Glutamatergic neuron (in vitro differentiated cells): ENCODE measurements around the gene RAPGEF5. TPM values are rescaled to one million over a fixed set of nuclear protein-coding genes. Genes with fewer than 3 reads are reported as not detected.

ENCODE experiments used
- DNase-seq: peaks from one replicate; pipeline ENCODE4 v3.0.0; 2022
- H3K27ac Mint-ChIP-seq: one replicate; pipeline ENCODE4 v1.8.0; 2020; ENCODE audit warnings: mild to moderate bottlenecking, mixed read lengths, inconsistent platforms; ENCODE audit not compliant: unreplicated experiment
- H3K27me3 Mint-ChIP-seq: one replicate; pipeline ENCODE4 v1.8.0; 2020; ENCODE audit warnings: mild to moderate bottlenecking, moderate library complexity, mixed read lengths, inconsistent platforms; ENCODE audit not compliant: unreplicated experiment
- H3K36me3 Mint-ChIP-seq: one replicate; pipeline ENCODE4 v1.8.0; 2020; ENCODE audit warnings: mild to moderate bottlenecking, mixed read lengths, inconsistent platforms; ENCODE audit not compliant: unreplicated experiment
- H3K4me1 Mint-ChIP-seq: one replicate; pipeline ENCODE4 v1.8.0; 2020; ENCODE audit warnings: mild to moderate bottlenecking, low read depth, mixed read lengths, inconsistent platforms; ENCODE audit not compliant: unreplicated experiment
- H3K4me3 Mint-ChIP-seq: one replicate; pipeline ENCODE4 v1.8.0; 2020; ENCODE audit warnings: mild to moderate bottlenecking, mixed read lengths, inconsistent platforms; ENCODE audit not compliant: unreplicated experiment
- H3K9me3 Mint-ChIP-seq: one replicate; pipeline ENCODE4 v1.8.0; 2020; ENCODE audit warnings: mild to moderate bottlenecking, moderate library complexity, mixed read lengths, inconsistent platforms; ENCODE audit not compliant: unreplicated experiment
- total RNA-seq: library from RNA; stranded (reverse); fragmentation: NEBNext Ultra II Directional; extraction: Animal tissue kit (Norgen Biotek cat#: 25700); gene quantifications from one replicate; pipeline ENCODE4 v1.2.1, GENCODE V29; 2021; ENCODE audit not compliant: unreplicated experiment
- TF ChIP-seq, protein P1 (sequence below): fragments of 200-600 bp; sonication (generic); IDR thresholded peaks from one replicate; pipeline ENCODE4 v1.5.0; 2021; ENCODE audit not compliant: partially characterized antibody, unreplicated experiment

Gene RAPGEF5
- total RNA-seq, 1 donor from 2014 or later, result 169 TPM

- Mint-ChIP-seq H3K4me1 (peaks cover 26% of the 10 kb centered on the region), H3K27ac (no peak overlapping the region), H3K4me3 (peak overlapping the region; percentile 13), H3K36me3 (peaks cover 2% of the 10 kb centered on the region), H3K27me3 (peaks cover 5% of the 10 kb centered on the region), H3K9me3 (peaks cover 5% of the 10 kb centered on the region)
- TF ChIP-seq, protein P1, sequence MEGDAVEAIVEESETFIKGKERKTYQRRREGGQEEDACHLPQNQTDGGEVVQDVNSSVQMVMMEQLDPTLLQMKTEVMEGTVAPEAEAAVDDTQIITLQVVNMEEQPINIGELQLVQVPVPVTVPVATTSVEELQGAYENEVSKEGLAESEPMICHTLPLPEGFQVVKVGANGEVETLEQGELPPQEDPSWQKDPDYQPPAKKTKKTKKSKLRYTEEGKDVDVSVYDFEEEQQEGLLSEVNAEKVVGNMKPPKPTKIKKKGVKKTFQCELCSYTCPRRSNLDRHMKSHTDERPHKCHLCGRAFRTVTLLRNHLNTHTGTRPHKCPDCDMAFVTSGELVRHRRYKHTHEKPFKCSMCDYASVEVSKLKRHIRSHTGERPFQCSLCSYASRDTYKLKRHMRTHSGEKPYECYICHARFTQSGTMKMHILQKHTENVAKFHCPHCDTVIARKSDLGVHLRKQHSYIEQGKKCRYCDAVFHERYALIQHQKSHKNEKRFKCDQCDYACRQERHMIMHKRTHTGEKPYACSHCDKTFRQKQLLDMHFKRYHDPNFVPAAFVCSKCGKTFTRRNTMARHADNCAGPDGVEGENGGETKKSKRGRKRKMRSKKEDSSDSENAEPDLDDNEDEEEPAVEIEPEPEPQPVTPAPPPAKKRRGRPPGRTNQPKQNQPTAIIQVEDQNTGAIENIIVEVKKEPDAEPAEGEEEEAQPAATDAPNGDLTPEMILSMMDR, result no peak
- DNase-seq, result no peak
Observed at GRCh38 chr7:22268884-22269421, 88.0 kb downstream of the RAPGEF5 start.

DNA sequence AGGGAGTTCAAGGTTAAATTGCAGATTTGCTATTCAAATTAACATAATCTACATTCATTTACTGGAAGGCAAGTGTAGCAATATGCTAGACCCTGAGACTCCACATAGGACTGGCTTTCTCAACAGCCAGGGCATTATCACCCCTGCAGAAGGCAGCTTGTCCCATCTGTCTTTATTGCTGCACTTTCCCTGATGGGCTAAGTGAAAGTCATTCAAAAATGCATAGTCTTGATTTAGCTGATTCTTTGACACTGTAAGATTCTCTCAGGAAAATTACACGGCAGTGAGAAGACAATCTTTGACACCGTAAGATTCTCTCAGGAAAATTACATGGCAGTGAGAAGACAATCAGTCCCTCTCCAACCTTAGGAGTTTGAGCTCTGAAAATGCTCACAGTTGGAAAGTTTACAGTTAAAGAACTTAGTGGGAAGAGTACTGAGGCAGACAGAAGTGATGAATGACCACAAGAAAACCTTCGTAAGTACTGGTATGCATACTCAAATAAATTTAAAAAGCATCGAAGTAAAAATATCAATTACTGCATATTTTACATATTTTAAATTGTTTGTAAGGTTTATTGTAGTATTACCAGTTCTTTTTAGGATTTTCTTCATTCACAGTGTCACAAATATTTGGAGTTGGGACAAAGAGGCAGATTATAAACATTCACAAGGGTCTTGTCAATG, 88.9 kb downstream of the RAPGEF5 start:
- peaks cover 5% of the 10 kb centered on the region for H3K9me3 Mint-ChIP-seq
- H3K4me3 Mint-ChIP-seq, result no peak overlapping the region
- TF ChIP-seq, protein P1, result no peak
- peak overlapping the region; percentile 44 for H3K27ac Mint-ChIP-seq
- no peaks in the 10 kb centered on the region for H3K36me3 Mint-ChIP-seq
- DNase-seq, result peak; percentile 28
- peaks cover 5% of the 10 kb centered on the region for H3K27me3 Mint-ChIP-seq
- H3K4me1 Mint-ChIP-seq, result peaks cover 26% of the 10 kb centered on the region

- Mint-ChIP-seq H3K9me3 (no peaks in the 10 kb centered on the region), H3K4me3 (no peak overlapping the region), H3K27me3 (peaks cover under 1% of the 10 kb centered on the region), H3K27ac (no peak overlapping the region), H3K36me3 (no peaks in the 10 kb centered on the region), H3K4me1 (peaks cover 5% of the 10 kb centered on the region)
- TF ChIP-seq, protein P1, result no peak
- no peak for DNase-seq
Observed at GRCh38 chr7:22262538-22262937, 94.4 kb downstream of the RAPGEF5 start.

DNA sequence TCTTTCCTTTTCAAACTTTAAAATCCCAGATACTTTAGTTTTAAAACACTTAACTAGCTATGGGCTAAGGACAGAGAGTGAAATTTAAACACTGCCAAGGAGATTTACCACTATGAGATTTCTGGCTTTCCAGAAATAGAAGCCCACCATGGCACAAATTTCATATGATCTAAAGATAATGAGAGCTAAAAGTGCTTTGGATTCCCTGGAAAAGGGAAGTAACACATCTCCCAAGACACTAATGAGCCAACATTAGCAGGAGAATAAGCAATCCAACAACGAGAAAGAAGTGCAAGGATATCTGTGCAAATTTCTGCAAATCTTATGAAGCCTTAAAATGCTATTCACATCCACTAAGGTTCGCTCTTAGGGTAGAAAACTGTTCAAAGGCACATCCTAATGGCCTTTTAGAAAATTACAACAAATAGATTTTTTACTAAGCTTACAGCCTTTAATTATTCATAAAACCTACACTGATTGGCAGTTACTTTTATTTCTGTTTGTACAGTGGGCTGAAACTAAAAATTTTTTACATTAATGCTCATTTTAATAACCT, 100.3 kb downstream of the RAPGEF5 start:
- Mint-ChIP-seq H3K36me3 (no peaks in the 10 kb centered on the region), H3K27ac (no peak overlapping the region), H3K4me3 (no peak overlapping the region), H3K9me3 (no peaks in the 10 kb centered on the region), H3K4me1 (peaks cover 30% of the 10 kb centered on the region), H3K27me3 (peaks cover 3% of the 10 kb centered on the region)
- TF ChIP-seq, protein P1, result peak; percentile 25
- no peak for DNase-seq

DNA sequence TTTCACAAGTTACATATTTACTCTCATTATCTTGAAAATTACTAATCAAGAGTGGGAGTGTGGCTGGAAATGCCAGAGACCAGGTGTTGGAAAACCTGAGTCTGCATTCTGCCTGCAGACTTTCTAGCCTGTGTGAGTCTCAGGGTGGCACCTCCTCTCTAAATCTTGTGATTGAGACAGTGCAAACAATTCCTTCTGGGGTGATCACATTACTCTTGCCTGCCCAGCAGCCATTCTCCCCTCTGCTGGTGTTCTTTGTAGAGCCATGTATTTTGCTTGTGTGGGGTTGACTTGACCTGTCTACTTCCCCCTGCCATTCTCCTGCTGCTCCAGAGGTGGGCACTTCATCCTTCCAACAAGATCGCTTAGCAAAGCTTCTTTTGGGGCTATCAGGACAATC, 101.1 kb downstream of the RAPGEF5 start:
- H3K4me3 Mint-ChIP-seq, result no peak overlapping the region
- no peak overlapping the region for H3K27ac Mint-ChIP-seq
- H3K4me1 Mint-ChIP-seq, result peaks cover 34% of the 10 kb centered on the region
- TF ChIP-seq, protein P1, result no peak
- peaks cover 3% of the 10 kb centered on the region for H3K27me3 Mint-ChIP-seq
- H3K36me3 Mint-ChIP-seq, result no peaks in the 10 kb centered on the region
- no peak for DNase-seq
- H3K9me3 Mint-ChIP-seq, result no peaks in the 10 kb centered on the region
